KBM-7 (cell line): ENCODE measurements around the gene ASB10.

Source experiments
- DNase-seq: peaks from one replicate; pipeline ENCODE4 v3.0.0-alpha.2; 2015
- in situ Hi-C: fragments of 300-500 bp; cut with MboI; formaldehyde crosslinking; loops from 2 replicates; pipeline ENCODE4 v1.14.3; 2020; ENCODE audit warnings: low sequenced_read_pairs, low pct_unique_long_range_greater_than_20kb, mixed read lengths

The ASB10 gene

DNA sequence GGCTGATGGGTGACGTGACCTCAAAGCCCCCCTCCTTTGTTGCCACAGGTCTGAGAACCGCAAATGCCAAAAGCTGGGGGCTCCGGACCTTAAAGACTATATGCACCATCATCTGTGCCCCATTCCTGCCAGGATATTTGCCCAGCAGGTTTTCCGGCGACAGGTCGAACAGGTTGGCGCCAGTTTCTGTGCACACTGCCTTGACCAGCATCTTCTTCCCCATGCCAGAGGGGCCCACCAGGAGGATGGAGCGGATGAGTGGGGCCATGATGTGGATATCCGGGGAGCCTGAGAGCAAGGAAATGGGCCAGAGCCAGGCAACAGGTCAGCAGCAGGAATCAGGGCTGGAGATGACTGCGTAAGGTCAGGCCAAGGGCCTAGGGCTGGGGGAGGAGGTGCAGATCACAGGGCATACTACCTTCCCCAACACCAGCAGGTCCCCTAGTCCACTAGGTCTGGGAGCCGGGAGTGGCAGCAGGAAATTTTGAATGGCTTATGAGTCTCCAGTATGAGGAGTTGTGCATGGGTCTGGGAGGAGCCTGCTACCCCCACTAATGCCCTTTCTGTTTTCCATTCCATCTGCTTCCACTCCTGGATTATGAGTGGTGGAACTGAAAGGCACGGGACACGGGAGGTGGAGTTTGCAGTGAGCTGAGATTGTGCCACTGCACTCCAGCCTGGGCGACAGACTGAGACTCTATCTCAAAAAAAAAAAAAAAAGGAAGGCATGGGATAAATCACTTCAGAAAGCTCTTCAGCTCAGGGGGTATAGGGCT is 6.3 kb upstream of the ASB10 start:
- DNase-seq, result no peak
- in situ Hi-C loops, result no loop called here

DNA sequence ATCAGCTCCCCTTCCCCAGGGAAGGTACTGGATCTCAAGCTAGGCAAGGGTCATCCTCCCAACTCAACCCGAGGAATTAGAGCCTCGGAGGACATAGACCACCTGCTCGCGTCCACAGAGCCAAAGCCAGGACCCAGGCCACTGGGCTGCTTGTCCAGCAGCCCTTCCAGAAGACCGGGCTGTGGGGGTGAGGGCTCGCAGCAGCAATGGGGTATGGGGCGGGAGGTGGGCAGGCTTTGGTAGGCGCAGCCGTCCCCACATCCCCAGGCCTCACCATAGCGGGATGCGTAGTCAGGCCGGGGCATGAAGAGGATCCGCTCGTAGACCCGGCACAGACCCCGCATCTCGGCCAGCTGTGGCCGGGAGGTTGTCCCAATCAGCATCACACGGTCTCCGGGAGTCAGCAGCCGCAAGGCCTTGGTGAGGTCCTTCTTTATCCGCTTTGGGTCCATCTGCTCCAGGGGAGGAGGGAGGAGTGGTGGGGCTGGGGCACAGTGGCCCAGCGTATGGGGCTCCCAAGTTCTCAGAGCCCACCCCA is 5.0 kb upstream of the ASB10 start:
- DNase-seq, result no peak
- in situ Hi-C loops, result no loop called here

DNA sequence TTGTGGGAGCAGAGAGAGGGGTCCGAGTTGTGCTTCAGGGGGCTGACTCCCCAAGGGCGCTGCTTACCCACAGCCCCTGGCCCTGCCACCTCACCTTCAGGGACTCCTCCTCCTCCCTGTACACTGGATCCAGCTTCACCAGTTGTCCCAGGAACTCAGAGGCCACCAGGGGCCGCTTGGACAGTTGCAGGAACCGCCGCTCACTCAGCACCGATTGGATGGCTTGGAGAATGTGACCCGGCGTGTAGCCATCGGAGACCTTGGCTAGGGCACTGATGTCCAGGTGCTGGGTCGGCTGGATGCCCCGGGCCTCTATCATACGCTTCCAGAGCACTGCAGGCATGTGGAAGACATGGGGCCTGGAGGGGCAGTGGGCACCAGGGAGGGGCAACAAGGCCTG is 4.5 kb upstream of the ASB10 start:
- no peak for DNase-seq
- in situ Hi-C loops, result no loop called here

DNA sequence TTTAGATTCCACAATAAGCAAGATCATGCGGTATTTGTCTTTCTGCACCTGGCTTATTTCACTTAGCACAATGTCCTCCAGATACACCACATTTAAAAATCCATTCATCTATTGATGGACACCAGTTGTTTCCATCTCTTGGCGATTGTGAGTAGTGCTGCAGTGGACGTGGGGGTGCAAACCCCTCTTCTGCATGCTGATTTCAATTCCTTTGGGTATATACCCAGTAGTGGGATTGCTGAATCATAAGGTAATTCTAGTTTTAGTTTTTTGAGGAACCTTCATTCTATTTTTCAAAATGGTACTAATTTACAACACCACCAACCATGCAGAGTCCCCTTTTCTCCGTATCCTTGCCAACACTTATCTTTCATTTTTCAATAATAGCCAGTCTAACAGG is 2.0 kb upstream of the ASB10 start:
- in situ Hi-C loops, result no loop called here
- DNase-seq, result no peak

DNA sequence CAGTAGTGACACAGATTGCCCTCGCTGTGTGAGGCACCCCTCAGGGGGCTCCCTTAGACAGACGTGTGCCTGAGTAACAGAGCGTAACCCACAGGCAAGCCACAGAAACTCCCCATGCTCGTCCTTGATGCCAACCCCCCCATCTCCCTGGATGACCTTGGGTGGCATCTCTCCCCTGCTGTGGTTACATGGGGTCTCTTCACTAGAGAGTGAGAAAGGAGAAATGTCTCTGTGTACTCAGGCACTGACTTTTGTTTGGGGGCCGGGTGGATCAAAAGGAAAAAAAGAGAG is 1.1 kb upstream of the ASB10 start:
- DNase-seq, result no peak
- in situ Hi-C loops, result no loop called here

DNA sequence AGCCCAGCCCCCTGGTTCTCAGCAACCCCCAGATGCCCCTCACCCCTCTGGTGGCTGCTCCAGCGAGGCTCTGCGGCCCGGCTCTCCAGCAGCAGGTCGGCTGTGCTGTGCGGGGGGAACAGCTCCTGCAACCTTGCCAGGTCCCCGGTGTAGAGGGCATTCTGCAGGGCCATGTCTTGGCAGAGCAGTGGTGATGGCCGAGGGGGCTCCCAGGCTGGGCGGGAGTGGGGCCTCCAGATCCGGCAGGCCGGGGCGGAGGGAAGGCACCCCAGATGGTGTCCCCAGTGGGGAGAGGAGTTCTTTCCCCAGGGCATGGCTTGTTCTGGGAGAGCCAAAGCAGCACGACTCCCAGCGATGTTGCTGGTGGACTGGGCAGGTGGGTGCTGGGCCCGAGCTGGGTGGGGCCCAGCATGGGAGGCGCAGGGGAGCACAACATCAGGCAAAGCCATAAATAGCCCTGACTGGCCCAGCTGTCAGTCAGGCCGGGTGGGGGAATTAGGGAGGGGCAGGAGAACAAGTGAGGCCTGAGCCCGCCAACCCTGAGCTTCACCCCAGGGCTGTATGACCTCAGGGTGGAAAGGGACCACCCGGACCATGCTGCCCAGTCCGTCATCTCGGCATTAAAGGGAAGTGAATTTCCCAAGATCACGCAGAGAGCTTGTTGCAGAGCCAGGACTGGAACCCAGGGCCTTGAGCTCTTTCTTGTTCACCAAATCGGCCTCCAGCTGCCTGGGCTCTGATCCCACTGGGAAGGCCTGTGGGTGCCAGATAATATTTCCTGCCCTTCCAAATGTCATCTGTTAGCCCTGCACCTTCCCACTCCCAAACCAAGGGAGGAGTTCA is 580 bp upstream of the ASB10 start:
- in situ Hi-C loops, result no loop called here
- no peak for DNase-seq

DNA sequence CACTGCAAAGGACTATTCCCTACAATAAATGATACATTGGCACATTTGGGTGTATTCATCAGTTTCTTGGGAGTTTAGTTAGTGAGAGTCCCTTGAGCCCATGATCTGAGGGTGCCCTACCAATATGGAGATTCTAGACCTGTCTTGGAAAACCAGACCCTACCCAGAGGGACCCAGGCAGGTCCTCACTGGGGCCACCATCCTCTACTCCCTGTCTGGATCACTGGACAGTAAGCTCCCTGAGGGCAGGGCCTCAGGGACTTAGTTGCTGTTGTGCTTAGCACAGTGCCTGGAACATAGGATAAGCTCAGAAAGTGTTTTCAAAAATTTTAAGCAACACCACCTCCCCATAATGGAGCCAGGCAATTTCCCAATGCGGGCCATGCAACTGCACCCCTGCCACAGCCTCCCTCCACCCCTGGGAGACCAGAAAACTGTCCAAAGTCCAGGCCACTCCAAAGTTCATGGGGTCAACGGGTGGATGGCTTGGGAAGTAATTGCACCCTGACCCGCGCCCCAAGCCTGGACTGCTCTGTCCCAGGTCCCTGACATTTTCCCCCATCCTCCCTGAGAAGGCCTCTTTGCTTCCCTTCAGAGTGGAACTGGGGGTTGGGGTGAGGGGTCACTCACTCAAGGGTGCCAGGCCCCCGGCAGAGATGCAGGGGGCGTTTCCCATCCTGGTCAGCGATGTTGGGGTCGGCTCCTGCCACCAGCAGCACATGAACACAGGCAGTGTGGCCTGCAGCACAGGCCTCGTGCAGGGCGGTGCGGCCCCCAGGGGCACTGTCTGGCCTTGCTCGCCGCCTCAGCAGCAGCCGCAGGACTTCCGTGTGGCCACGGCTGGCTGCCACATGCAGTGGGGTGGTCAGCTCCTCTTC is 1.0 kb downstream of the ASB10 start:
- in situ Hi-C loops, result no loop called here
- no peak for DNase-seq

DNA sequence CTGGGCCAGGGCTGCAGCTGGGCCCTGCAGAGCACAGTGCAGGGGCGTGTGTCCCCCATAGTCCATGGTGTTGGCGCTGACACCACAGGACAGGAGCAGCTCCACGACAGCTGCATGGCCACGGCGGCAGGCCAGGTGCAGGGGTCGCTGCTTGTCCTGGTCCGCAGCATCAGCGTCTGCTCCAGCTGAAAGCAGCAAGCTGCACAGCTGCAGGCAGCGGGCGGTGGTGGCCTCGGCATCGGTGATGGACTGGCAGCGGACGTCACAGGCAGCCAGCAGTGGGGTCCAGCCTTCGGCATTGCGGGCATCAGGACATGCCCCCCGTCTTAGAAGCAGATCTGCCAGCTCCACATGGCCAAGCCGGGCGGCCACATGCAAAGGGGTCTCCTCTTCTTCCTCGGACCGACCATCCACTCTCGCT is 6.0 kb downstream of the ASB10 start:
- DNase-seq, result no peak
- in situ Hi-C loops, result no loop called here

DNA sequence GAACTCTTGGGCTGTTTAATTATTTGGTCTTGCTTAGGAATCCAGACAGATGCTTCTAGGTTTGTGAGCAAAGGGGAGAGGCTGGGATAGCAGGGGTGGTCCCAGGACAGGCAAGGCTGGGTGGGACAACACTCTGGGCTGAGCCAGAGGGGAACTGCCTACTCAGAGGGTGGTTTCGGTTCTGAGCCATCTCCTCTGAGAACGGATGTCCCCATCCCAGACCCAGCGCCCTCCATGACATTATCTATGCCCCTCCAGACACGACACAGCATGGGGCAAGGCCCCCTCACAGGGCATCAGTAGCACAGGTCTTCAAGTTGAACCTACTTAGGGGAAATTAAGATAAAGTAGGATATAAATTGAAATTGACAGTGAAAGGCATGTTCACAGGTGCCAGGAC is 7.1 kb downstream of the ASB10 start:
- no peak for DNase-seq
- in situ Hi-C loops, result no loop called here

DNA sequence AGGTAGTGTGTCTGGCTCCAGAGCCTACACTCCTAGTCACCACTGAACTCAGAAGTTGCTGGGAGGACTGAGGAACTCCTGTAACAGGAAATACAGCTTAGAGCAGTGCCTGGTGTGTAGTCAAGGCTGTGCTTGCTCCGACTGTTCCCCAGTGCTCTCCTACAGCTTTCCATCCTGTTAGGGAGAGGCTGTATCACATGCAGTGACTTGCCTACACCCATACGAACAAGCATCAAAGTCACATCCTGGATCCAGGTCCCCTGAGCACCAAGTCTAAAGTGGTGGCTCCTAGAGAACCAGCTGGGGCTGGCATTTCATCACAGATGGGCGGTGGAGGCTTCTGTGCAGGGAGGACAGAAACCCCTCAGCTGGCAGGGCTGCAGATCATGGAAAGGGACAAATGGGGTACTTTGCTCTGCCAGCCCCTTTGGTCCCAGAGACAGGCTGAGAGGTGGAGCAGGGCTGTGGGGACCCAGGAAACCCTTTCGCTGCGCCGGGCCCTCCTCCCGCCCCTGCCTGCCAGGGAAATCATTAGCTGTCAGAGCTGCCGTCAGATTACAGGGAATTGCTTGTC is 7.7 kb downstream of the ASB10 start:
- DNase-seq, result no peak
- in situ Hi-C loops, result no loop called here

DNA sequence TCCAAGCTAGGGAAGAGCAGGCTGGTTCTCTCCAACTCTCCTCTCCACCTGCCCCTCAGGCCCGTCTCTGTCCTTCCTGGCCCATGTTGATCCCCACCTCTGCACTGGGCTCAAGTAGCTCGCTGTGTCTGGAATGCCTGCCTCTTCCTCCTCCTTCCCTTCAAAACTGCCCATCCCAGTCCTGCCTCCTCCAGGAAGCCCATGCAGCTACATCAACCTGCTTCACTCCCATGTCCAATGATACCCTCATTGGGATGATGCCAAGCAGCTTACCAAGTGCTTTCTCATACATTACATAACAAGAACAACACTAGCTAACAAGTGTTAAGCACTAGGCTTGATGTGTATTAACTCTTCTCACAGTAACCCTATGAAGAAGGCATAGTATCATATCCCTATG is 8.2 kb downstream of the ASB10 start:
- in situ Hi-C loops, result no loop called here
- no peak for DNase-seq

DNA sequence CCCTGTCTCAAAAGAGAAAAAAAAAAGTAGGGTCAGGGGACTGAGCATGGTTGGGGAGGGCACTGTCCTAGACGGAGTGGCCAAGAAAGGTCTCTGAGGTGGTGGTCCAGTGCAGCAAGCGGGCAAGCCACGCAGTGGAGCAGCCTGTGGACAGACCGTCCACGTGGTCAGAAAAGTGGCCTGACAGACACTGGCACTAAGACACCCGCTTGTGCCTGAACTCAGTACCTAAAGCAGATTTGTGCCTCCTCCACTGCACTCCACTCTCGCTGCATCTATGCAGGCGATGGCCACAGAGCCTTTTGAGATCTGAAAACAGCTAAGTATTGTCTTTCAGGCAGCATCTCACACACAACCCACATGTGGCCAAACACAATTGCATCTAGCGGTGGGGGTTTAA is 8.8 kb downstream of the ASB10 start:
- no peak for DNase-seq
- in situ Hi-C loops, result no loop called here

DNA sequence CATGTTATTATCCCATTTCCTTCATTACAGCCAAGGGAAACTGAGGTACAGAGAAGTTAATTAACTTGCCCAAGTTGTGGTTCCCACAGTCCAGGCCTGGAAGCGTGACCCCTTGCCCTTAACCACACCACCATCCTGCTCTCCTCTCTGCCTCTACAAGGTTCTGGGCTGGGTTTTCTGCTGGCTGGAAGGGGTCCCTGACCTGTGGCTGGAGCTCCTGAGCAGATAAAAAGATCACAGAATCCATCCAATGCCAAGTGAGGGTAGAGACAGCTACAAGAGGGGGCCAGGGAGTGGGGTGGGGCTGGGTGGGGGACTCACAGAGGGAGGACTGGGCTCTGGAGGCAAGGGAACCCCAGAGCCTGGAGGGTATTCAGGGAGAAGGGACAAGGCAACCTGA is 9.7 kb downstream of the ASB10 start:
- in situ Hi-C loops, result no loop called here
- no peak for DNase-seq

DNA sequence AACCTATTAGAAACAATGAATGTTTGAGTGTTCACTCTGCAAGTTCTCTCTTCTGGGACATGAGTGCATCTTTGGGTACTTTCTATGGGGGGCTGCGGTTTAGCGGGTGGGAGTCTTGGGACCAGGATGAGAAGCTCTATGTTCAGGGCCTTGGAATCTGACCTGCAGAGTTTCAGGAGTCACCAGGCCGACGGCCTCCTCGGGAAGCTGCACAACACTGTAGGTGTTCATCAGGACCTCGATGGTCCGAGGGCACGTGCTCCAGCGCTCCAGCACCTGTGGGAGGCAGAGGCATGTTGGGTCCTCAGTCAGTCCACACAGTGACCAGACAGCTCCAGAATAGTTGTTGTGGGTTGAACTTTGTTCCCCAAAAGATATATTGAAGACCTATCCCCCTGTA is 10.6 kb downstream of the ASB10 start:
- in situ Hi-C loops, result no loop called here
- no peak for DNase-seq

DNA sequence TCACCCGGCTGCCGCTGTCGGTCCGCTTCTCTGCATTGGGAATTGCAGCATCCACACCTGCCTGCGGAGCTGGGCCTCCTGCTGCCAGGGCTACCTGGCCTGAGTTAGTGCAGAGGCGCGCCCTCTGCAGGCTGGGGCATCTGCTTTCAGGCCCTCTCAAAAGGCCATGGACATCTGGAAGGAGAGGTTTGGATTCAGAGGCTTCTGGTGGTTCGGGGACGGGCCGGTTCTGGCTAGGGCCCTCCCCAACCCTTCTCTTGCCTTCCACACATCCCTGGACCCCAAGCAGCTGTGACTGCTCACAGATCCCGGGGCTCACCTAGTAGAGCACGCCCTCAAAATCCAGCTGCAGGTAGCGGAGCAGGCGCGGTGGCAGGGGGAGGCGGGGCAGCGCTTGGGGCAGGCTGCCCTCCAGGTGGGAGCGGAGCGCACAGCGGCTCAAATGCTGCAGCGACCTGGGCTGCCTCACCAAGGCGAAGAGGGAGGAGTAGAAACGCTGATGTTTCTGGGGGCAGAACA is 11.2 kb downstream of the ASB10 start:
- in situ Hi-C loops, result no loop called here
- DNase-seq, result no peak

DNA sequence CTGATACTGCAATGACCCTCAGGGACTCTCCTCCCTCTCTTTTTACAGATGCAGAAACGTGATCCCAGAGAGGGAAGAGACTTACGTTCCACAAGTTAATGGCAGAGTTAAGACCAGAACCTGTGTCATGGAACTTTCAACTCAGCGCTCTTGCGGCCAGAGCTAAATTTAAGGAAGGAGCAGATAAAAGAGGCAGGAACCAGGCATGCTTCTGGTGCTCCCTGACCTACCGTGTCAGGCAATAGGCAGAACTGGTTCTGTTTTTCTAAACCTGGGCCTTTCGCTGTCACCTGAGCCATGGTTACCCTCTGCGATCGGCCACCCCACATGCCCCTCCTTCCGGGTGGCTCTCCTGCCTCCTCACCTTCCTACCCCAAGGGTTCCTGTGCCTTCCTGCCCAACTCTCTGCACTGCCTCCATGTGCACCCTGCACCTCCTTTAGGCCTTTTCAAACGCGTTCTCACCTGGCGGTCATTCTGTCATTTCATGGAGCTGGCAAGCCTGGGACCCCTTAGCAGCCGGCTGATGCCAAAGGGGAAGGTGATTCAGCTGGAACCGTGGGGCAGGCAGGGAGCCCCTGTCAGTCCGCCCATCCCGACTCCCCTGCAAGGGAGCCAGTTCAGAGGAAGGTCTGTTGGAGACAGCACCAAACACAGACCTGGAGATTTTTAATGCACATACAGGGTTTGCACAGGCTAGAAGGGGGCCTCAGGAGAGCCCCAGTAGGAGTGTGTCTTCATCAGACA is 11.8 kb downstream of the ASB10 start:
- no peak for DNase-seq
- in situ Hi-C loops, result no loop called here

DNA sequence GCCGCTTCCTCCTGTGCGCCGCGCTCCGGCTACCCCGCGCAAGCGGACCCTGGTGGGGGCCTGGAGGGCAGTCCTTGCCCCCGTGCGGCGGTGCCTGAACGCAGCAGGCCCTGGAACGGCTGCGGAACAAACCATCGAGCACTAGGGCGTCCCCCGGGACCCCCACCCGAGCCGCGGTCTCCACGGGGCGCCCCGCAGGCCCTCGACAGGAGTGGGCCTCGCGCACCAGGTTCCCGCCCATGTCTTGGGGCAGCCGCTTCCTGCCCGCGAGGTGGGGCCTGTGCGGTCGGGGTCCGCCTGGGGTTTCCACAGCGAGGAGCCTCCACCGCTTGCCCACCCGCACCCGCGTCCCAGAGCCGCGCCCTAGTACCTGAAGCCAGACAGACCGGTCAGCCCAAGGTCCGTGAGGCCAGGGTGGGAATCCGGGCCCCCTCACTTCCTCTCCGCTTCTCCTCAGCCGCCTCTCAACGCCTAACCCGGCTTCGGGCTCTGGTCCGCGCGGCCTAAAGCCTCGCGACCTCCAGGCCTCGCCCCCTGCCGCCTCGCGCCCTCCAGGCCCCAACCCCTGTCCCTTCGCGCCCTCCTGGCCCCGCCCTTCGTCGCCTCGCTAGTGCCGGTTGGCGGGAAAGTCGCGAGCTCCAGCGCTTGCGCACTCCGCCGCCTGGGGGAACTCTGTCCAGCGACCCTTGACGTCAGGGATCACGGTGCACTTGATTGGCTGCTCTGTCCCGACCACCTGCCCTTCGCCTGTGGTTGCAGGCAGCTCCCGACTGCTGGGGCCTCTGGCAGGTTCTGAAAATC is 12.6 kb downstream of the ASB10 start:
- no peak for DNase-seq
- in situ Hi-C loops, result no loop called here
